HG02970 (cell line): ENCODE data around the gene SIPA1L3.

Experiments
- ATAC-seq: cut with Tn5 transposase; IDR thresholded peaks from one replicate; pipeline ENCODE4 v1.9.1; 2021; ENCODE audit warnings: mild to moderate bottlenecking, moderate library complexity, moderate number of reproducible peaks; ENCODE audit not compliant: unreplicated experiment, low FRiP score

Gene SIPA1L3

DNA sequence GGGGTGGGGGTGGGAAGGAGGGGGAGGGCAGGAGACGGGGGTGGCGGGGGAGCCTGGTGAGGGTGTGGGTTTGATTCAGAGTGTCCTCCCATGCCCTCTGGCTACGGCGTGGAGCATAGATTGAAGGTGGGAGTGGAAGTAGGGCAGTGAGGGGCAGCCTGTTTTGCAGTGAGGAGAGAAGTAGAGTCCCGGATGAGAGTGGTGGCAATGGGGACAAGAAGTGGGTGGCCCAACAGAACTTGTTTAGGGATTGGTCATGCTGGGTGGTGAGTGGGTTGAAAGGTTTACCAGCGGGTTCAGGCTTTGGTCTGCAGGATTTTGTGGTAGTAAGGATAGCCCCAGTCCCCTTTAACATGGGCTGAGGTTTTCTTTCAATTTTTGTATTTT, 35.5 kb downstream of the SIPA1L3 start:
- ATAC-seq, result no peak

GRCh38 chr19:37943480-37943879, 36.5 kb downstream of the SIPA1L3 start:
- no peak for ATAC-seq

DNA sequence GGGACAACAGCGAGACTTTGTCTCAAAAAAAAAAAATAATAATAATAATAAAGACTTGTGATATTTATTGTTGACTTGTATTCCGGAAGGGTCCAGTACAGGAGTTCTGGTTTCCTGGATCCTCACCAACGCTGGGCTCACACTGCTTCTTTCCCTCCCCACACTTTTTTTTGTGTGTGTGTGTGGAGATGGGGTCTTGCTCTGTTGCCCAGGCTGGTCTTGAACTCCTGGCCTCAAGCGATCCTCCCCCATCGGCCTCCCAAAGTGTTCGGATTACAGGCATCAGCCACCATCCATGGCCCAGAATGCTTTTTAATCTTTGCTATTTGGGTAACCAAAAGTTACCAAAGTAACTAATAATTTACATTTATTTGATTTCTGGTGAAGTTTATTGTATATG, 39.1 kb downstream of the SIPA1L3 start:
- no peak for ATAC-seq

DNA sequence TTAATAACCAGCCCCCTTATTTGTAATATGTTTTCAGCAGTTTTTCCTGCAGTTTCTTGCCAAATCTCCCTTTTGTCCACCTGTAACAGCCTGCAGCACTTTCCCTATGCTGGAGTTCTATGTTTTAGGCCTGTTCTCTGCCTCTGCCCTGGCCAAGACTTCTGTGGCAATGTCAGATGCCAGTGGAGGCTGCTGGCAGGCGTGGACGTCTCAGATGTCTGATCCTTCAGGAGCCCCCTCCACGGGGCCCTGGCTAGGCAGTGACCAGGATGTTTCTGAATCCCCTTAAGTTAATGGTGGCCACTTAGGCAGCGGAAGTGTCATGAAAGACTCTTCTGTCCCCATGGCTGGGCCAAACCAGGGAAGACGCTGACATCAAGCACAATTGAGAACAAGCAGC, 40.8 kb downstream of the SIPA1L3 start:
- ATAC-seq, result no peak

GRCh38 chr19:37948362-37948761, 41.4 kb downstream of the SIPA1L3 start:
- ATAC-seq, result no peak

- no peak for ATAC-seq
These were observed 43.6 kb downstream of the SIPA1L3 start for GRCh38 chr19:37950471-37951175.

- ATAC-seq, result no peak
These were observed 44.8 kb downstream of the SIPA1L3 start for GRCh38 chr19:37951816-37952210.

- ATAC-seq, result no peak
These were observed 46.3 kb downstream of the SIPA1L3 start for GRCh38 chr19:37953171-37953917.

- ATAC-seq, result no peak
These were observed 46.9 kb downstream of the SIPA1L3 start for GRCh38 chr19:37953918-37954303.

DNA sequence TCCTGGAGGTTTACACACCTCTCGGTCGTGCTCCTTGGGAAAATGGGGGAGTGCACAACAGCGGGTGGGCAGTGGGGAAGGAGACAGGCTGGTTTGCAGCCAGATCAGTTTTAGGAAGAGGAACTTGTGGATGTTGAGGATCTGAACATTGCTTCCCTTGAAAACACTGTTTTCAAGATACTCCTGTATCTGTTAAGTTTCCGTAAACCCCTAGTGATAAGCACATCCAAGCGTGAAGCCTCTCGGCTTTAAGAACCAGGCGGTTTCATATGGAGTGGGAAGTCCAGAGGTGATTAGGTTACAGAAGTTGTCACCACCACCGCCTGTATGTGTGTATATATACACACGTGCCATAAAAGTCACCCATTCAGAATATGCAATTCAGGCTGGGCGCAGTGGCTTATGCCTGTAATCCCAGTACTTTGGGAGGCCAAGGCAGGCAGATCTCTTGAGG, 47.4 kb downstream of the SIPA1L3 start:
- no peak for ATAC-seq

- ATAC-seq, result no peak
These were observed 49.0 kb downstream of the SIPA1L3 start for GRCh38 chr19:37955986-37956385.

DNA sequence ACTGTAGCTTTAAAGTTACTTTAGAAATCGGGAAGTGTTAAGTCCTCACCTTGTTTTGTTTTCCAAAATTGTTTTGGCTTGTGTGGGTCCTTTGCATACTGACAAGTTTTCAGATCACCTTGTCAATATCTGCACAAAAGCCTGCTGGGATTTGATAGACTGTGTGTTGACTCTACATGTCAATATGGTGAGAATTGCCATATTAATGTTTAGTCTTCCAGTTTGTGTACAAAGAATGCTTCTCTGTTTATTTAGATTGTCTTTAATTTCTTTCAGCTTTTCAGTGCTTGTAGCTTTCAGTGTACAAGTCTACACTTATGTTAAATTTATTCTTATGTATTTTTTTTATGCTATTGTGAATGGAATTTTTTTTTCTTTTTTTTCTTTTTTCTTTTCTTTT, 50.2 kb downstream of the SIPA1L3 start:
- ATAC-seq, result no peak

DNA sequence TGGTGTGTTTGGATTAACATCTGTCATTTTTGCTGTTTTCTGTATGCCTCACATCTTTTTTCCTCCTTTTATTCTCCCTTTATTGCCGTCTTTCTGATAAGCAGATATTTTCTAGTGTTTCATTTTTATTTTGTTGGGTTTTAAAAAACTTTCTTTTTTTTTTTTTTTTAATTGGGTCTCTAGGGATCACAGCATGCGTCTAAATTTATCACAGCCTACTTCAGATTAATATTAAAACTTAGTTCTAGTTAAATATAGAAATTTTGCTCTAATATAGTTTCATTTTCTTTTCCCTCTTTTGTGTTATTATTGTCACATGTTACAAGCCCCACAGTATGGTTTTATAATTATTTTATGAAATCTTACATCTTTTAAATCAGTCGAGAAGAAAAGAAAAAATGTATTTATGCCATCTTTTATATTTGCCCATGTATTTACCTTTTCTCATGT, 52.7 kb downstream of the SIPA1L3 start:
- no peak for ATAC-seq

- no peak for ATAC-seq
These were observed 54.2 kb downstream of the SIPA1L3 start for GRCh38 chr19:37961198-37961597.

- ATAC-seq, result no peak
These were observed 56.4 kb downstream of the SIPA1L3 start for GRCh38 chr19:37963190-37963936.

DNA sequence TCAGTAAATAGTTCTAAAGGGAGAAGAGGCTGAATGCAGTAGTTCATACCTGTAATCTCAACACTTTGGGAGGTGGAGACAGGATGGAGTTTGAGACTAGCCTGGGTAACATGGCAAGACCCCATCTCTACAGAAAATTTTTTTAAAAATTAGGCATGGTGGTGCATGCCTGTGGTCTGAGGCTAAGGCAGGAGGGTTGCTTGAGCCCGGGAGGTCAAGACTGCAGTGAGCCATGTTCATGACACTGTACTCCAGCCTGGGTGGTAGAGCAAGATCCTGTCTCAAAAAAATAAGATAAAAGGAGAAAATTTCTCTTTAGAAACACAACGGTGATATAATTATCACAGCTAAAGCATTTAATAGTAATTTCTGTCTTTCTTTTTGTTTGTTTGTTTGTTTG, 57.1 kb downstream of the SIPA1L3 start:
- ATAC-seq, result no peak

- no peak for ATAC-seq
These were observed 59.2 kb downstream of the SIPA1L3 start for GRCh38 chr19:37966211-37966661.

DNA sequence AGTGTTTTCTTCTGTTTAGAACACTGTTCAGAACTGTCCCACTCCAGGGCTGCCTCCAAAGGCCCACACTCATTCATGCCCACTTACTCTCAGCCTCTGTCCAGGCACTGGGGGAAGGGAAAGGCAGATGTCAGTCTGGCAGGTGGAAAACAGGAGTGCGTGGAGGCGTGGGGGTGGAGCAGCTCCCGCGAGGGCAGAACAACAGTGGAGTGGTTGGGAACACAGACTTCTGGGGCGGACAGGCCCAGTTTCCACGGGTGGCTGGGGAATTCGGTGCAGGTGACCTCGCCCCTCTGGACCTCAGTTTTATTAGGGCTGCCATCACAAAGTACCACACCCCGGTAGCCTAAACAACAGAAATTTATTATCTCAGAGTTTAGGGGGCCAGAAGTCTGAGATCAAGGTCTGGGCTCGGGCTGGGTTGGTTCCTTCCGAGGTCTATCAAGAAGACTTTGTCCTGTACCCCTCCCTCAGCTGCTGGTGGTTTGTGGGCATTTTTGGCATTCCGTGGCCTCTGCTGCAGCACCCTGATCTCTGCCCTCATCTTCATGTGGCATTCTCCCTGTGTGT, 59.7 kb downstream of the SIPA1L3 start:
- ATAC-seq, result no peak

GRCh38 chr19:37969695-37970094, 62.7 kb downstream of the SIPA1L3 start:
- ATAC-seq, result no peak

DNA sequence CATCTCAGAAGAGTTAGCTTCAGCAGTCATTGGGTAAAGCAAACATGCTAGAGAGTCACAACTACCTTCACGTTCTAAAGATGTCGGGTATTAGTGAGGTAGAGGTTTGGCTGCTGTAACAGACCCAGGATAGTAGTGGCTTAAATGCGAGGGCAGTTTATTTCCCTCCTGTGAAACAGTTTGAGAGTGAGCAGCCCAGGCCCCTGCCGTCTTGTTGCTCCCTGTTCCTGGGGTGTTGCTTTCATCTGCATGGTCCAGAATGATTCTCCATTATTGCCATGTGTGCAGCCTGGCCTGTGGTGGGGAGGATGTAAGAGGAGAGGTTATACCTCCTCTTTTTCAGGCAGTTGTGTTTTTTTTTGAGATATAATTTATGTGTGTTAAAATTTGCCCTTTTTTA, 63.7 kb downstream of the SIPA1L3 start:
- ATAC-seq, result no peak

- ATAC-seq, result no peak
These were observed 65.8 kb downstream of the SIPA1L3 start for GRCh38 chr19:37972803-37973202.
